ENCODE results near the gene VIPR2. TPM values are rescaled to one million over a fixed set of nuclear protein-coding genes. Genes with fewer than 3 reads are reported as not detected.
"Not testable (repeated sequence)": the region's sequence is repeated elsewhere in the genome, so short reads cannot be mapped to it uniquely, and the experiment has no call there.

VIPR2 gene
- polyA plus RNA-seq, 1 donor from 2014 or later = 0.51 TPM

GRCh38 chr7:159000070-159000469, 144.6 kb downstream of the VIPR2 start:
- Histone ChIP-seq H3K9ac (ENCODE audit: low read length) (no peak overlapping the region), H3K9me3 (ENCODE audit: low read length) (no peaks in the 10 kb centered on the region), H2AFZ (ENCODE audit: low read depth, low read length) (no peak overlapping the region), H3K9me2 (ENCODE audit: insufficient read depth, low read length) (no peaks in the 10 kb centered on the region), H3K36me3 (ENCODE audit: insufficient read depth, low read length) (no peaks in the 10 kb centered on the region), H3K4me3 (ENCODE audit: low read length) (no peak overlapping the region), H4K20me1 (ENCODE audit: insufficient read depth) (no peaks in the 10 kb centered on the region), H3K4me2 (ENCODE audit: low read length) (no peak overlapping the region), H3K79me2 (replicated peaks; ENCODE audit: insufficient read depth, low read length) (no peaks in the 10 kb centered on the region), H3K27ac (ENCODE audit: low read length) (no peak overlapping the region), H3F3A (ENCODE audit: insufficient read depth, low read length, poor library complexity, severe bottlenecking) (no peaks in the 10 kb centered on the region), H3K27me3 (ENCODE audit: insufficient read depth, low read depth, low read length) (no peaks in the 10 kb centered on the region)
- TF ChIP-seq POLR2AphosphoS5 (IDR thresholded peaks at IDR 0.05) = no peak
- TF ChIP-seq TAF1 (IDR thresholded peaks at IDR 0.05; ENCODE audit: low read depth) = no peak
- no peak for TF ChIP-seq SMC3 (conservative IDR thresholded peaks at IDR 0.05; ENCODE audit: poor library complexity)
- no peak for TF ChIP-seq MXI1 (conservative IDR thresholded peaks at IDR 0.05; ENCODE audit: poor library complexity, severe bottlenecking)
- TF ChIP-seq EP300 (conservative IDR thresholded peaks at IDR 0.05; ENCODE audit: poor library complexity, severe bottlenecking) = no peak
- no peak for TF ChIP-seq RAD21 (conservative IDR thresholded peaks at IDR 0.05)
- TF ChIP-seq REST (IDR thresholded peaks at IDR 0.05; ENCODE audit: borderline replicate concordance) = no peak
- TF ChIP-seq CTCF (IDR thresholded peaks at IDR 0.05; ENCODE audit: poor library complexity, severe bottlenecking) = no peak
- TF ChIP-seq EZH2 (IDR thresholded peaks at IDR 0.05; ENCODE audit: borderline replicate concordance, insufficient read depth, low read length, poor library complexity, severe bottlenecking) = no peak

- H3F3A ChIP-seq (ENCODE audit: insufficient read depth, low read length, poor library complexity, severe bottlenecking) = no peaks in the 10 kb centered on the region
- no peak overlapping the region for H3K4me2 ChIP-seq (ENCODE audit: low read length)
- no peaks in the 10 kb centered on the region for H3K27me3 ChIP-seq (ENCODE audit: insufficient read depth, low read depth, low read length)
- H2AFZ ChIP-seq (ENCODE audit: low read depth, low read length) = no peak overlapping the region
- no peak for TF ChIP-seq SMC3 (conservative IDR thresholded peaks at IDR 0.05; ENCODE audit: poor library complexity)
- TF ChIP-seq TAF1 (IDR thresholded peaks at IDR 0.05; ENCODE audit: low read depth) = no peak
- no peak for TF ChIP-seq EZH2 (IDR thresholded peaks at IDR 0.05; ENCODE audit: borderline replicate concordance, insufficient read depth, low read length, poor library complexity, severe bottlenecking)
- TF ChIP-seq REST (IDR thresholded peaks at IDR 0.05; ENCODE audit: borderline replicate concordance) = no peak
- TF ChIP-seq MXI1 (conservative IDR thresholded peaks at IDR 0.05; ENCODE audit: poor library complexity, severe bottlenecking) = no peak
- TF ChIP-seq CTCF (IDR thresholded peaks at IDR 0.05; ENCODE audit: poor library complexity, severe bottlenecking) = no peak
- H3K9me2 ChIP-seq (ENCODE audit: insufficient read depth, low read length) = no peaks in the 10 kb centered on the region
- H3K27ac ChIP-seq (ENCODE audit: low read length) = no peak overlapping the region
- no peaks in the 10 kb centered on the region for H3K79me2 ChIP-seq (replicated peaks; ENCODE audit: insufficient read depth, low read length)
- no peak overlapping the region for H3K9ac ChIP-seq (ENCODE audit: low read length)
- no peaks in the 10 kb centered on the region for H3K9me3 ChIP-seq (ENCODE audit: low read length)
- no peaks in the 10 kb centered on the region for H3K36me3 ChIP-seq (ENCODE audit: insufficient read depth, low read length)
- no peak overlapping the region for H3K4me3 ChIP-seq (ENCODE audit: low read length)
- no peaks in the 10 kb centered on the region for H4K20me1 ChIP-seq (ENCODE audit: insufficient read depth)
Measured at GRCh38 chr7:158999496-158999895, 145.2 kb downstream of the VIPR2 start.

GRCh38 chr7:158998261-158998660, 146.4 kb downstream of the VIPR2 start:
- not testable (repeated sequence) for H3K79me2 ChIP-seq (replicated peaks; ENCODE audit: insufficient read depth, low read length); H3K27ac ChIP-seq (ENCODE audit: low read length); H3K27me3 ChIP-seq (ENCODE audit: insufficient read depth, low read depth, low read length); H2AFZ ChIP-seq (ENCODE audit: low read depth, low read length); H3F3A ChIP-seq (ENCODE audit: insufficient read depth, low read length, poor library complexity, severe bottlenecking); H3K36me3 ChIP-seq (ENCODE audit: insufficient read depth, low read length); H3K9ac ChIP-seq (ENCODE audit: low read length); H3K4me3 ChIP-seq (ENCODE audit: low read length); H3K4me2 ChIP-seq (ENCODE audit: low read length); H4K20me1 ChIP-seq (ENCODE audit: insufficient read depth); H3K9me3 ChIP-seq (ENCODE audit: low read length); H3K9me2 ChIP-seq (ENCODE audit: insufficient read depth, low read length)

Measured in neural cell (in vitro differentiated cells).